Prostate gland (tissue), 2 donors: ENCODE results near the gene ZMYND8. TPM values are rescaled to one million over a fixed set of nuclear protein-coding genes. Genes with fewer than 3 reads are reported as not detected.
"Not testable (repeated sequence)": the region's sequence is repeated elsewhere in the genome, so short reads cannot be mapped to it uniquely, and the experiment has no call there.

Source experiments
- DNase-seq: peaks from one replicate; pipeline ENCODE4 v3.0.0-alpha.2; 2019; ENCODE audit warnings: low spot score
- H3K27ac ChIP-seq, 2 donors: fragments of 200-600 bp; sonication (generic); 2 replicates each; pipeline ENCODE4 v1.5.1; 2017 to 2019
- H3K27me3 ChIP-seq: fragments of 200-600 bp; sonication (generic); replicated peaks from 2 replicates; pipeline ENCODE4 v1.5.1; 2019; ENCODE audit not compliant: insufficient read depth
- H3K36me3 ChIP-seq, 2 donors: fragments of 200-600 bp; sonication (generic); 1 replicate in 1 of 2; 2 replicates in 1 of 2; pipeline versions ENCODE4 v1.5.1 to v1.8.1; 2017 to 2019
- H3K4me1 ChIP-seq: fragments of 200-600 bp; sonication (generic); replicated peaks from 2 replicates; pipeline ENCODE4 v1.5.1; 2019
- H3K4me3 ChIP-seq, 2 donors: fragments of 200-600 bp; sonication (generic); 2 replicates each; pipeline ENCODE4 v1.5.1; 2017 to 2019
- H3K9me3 ChIP-seq: fragments of 200-600 bp; sonication (generic); 2 replicates; pipeline ENCODE4 v1.5.1; 2017
- CTCF ChIP-seq, 4 experiments: fragments of 200-600 bp in 2 of 4; fragments of 450-650 bp in 2 of 4; sonication (generic) in 2 of 4; IDR thresholded peaks; 1 replicate in 3 of 4; 2 replicates in 1 of 4; pipeline ENCODE4 v1.5.1; 2016 to 2019; ENCODE audit warnings: antibody characterized with exemption in 4 of 4, mild to moderate bottlenecking in 2 of 4, moderate library complexity in 2 of 4
- POLR2A ChIP-seq: fragments of 450-650 bp; IDR thresholded peaks from one replicate; pipeline ENCODE4 v1.6.1; 2016; ENCODE audit warnings: antibody characterized with exemption, mild to moderate bottlenecking
- POLR2AphosphoS5 ChIP-seq: sonication (generic); formaldehyde crosslinking; IDR thresholded peaks from one replicate; pipeline ENCODE4 v1.6.1; 2017; ENCODE audit warnings: antibody characterized with exemption
- WGBS: methylation state at CpG from one replicate; pipeline ENCODE4 v1.1.5; 2018; 5-methylcytosine and 5-hydroxymethylcytosine counted together
- intact Hi-C: fragments of 100-400 bp; cut with DNase I; formaldehyde crosslinking; loops from one replicate; pipeline ENCODE4 v1.14.2; 2022
- total RNA-seq, 2 donors: library from RNA; depleted of rRNA; stranded (reverse); fragments of >200 nt; gene quantifications; one replicate each; pipeline ENCODE4 v1.1.0, GENCODE V29; 2016

Gene ZMYND8
- total RNA-seq, 2 donors from 2014 or later: 19.9 to 70.9 TPM

- Histone ChIP-seq H3K4me3 (no peak overlapping the region), H3K36me3 (no peaks in the 10 kb centered on the region), H3K4me1 (no peaks in the 10 kb centered on the region), H3K9me3 (no peaks in the 10 kb centered on the region), H3K27ac (no peak overlapping the region), H3K27me3 (no peaks in the 10 kb centered on the region)
- DNase-seq: no peak
- 91% methylated on average over 6 of the region's 6 CpGs for WGBS
- intact Hi-C loops: no loop called here
- TF ChIP-seq POLR2AphosphoS5: no peak
- no peak for TF ChIP-seq POLR2A
- TF ChIP-seq CTCF (IDR thresholded peaks at IDR 0.05): no peak
These were observed 91.3 kb downstream of the ZMYND8 start for GRCh38 chr20:47265214-47265613.

GRCh38 chr20:47264137-47264769 is 92.2 kb downstream of the ZMYND8 start:
- DNase-seq, H3K36me3 ChIP-seq, intact Hi-C loops, H3K27ac ChIP-seq, H3K27me3 ChIP-seq, H3K9me3 ChIP-seq, H3K4me3 ChIP-seq, H3K4me1 ChIP-seq: not testable (repeated sequence)
- 79% methylated on average over 14 of the region's 14 CpGs for WGBS

GRCh38 chr20:47263465-47264084 is 92.9 kb downstream of the ZMYND8 start:
- no peaks in the 10 kb centered on the region for H3K27me3 ChIP-seq
- WGBS: 69% methylated on average over 5 of the region's 5 CpGs
- DNase-seq: no peak
- no peaks in the 10 kb centered on the region for H3K36me3 ChIP-seq
- no peaks in the 10 kb centered on the region for H3K9me3 ChIP-seq
- intact Hi-C loops: no loop called here
- no peaks in the 10 kb centered on the region for H3K4me1 ChIP-seq
- no peak overlapping the region for H3K27ac ChIP-seq
- TF ChIP-seq CTCF (IDR thresholded peaks at IDR 0.05) (no peak), POLR2A (no peak), POLR2AphosphoS5 (no peak)
- H3K4me3 ChIP-seq: no peak overlapping the region

GRCh38 chr20:47263080-47263464 is 93.4 kb downstream of the ZMYND8 start:
- no peaks in the 10 kb centered on the region for H3K9me3 ChIP-seq
- 91% methylated on average over 3 of the region's 3 CpGs for WGBS
- H3K4me1 ChIP-seq: no peaks in the 10 kb centered on the region
- H3K27ac ChIP-seq: no peak overlapping the region
- no peaks in the 10 kb centered on the region for H3K36me3 ChIP-seq
- no peak overlapping the region for H3K4me3 ChIP-seq
- TF ChIP-seq POLR2AphosphoS5 (no peak), CTCF (IDR thresholded peaks at IDR 0.05) (no peak), POLR2A (no peak)
- no peak for DNase-seq
- intact Hi-C loops: no loop called here
- no peaks in the 10 kb centered on the region for H3K27me3 ChIP-seq

- Histone ChIP-seq H3K27ac (no peak overlapping the region), H3K4me3 (no peak overlapping the region), H3K27me3 (no peaks in the 10 kb centered on the region), H3K36me3 (no peaks in the 10 kb centered on the region), H3K4me1 (no peaks in the 10 kb centered on the region), H3K9me3 (no peaks in the 10 kb centered on the region)
- 80% methylated on average over 15 of the region's 15 CpGs for WGBS
- intact Hi-C loops: no loop called here
- DNase-seq: no peak
- TF ChIP-seq POLR2AphosphoS5 (no peak), POLR2A (no peak), CTCF (IDR thresholded peaks at IDR 0.05) (no peak)
These were observed 94.0 kb downstream of the ZMYND8 start for GRCh38 chr20:47262365-47263013.
